PC-3 (cell line): ENCODE data around the gene SSR2. TPM values are rescaled to one million over a fixed set of nuclear protein-coding genes. Genes with fewer than 3 reads are reported as not detected.

Source experiments
- ATAC-seq: fragments of 200-7000 bp; cut with Tn5 transposase; 2 replicates; pipeline ENCODE4 v1.9.1; 2020; ENCODE audit warnings: mild to moderate bottlenecking, moderate library complexity
- BruUV-seq: library from RNA; stranded (reverse); fragments of 400-500 nt; replicated peaks from 2 replicates; lab custom pipeline; 2021; lab: Mats Ljungman, UMichigan
- CTCF ChIA-PET: fragments of 300-600 bp; sonication (Branson Sonifier 250); formaldehyde crosslinking; loops from one replicate; lab custom pipeline; 2022; ENCODE audit warnings: antibody characterized with exemption; lab: Charles Lee
- POLR2A ChIA-PET: fragments of 300-600 bp; sonication (Branson Sonifier 250); formaldehyde crosslinking; loops from one replicate; lab custom pipeline; 2022; ENCODE audit warnings: antibody characterized with exemption; ENCODE audit not compliant: unreplicated experiment; lab: Charles Lee
- DNase-seq: peaks from one replicate; pipeline ENCODE4 v3.0.0-alpha.2; 2015
- H2AFZ ChIP-seq: fragments of 300-600 bp; sonication (generic); 2 replicates; pipeline ENCODE4 v1.6.0; 2016; ENCODE audit warnings: antibody characterized with exemption, low read length
- H3F3A ChIP-seq: fragments of 300-600 bp; sonication (generic); one replicate; pipeline ENCODE4 v1.6.0; 2017; ENCODE audit warnings: antibody characterized with exemption, low read length, control low read depth, mild to moderate bottlenecking; ENCODE audit not compliant: unreplicated experiment
- H3K27ac ChIP-seq: fragments of 300-600 bp; sonication (generic); 2 replicates; pipeline ENCODE4 v1.5.1; 2016; ENCODE audit warnings: mild to moderate bottlenecking, low read length
- H3K27me3 ChIP-seq: fragments of 300-600 bp; sonication (generic); 2 replicates; pipeline ENCODE4 v1.6.1; 2016; ENCODE audit warnings: low read length, mixed read lengths
- H3K36me3 ChIP-seq: fragments of 300-600 bp; sonication (generic); 2 replicates; pipeline ENCODE4 v1.6.1; 2016; ENCODE audit warnings: low read depth, mixed run types, low read length, mixed read lengths
- H3K4me1 ChIP-seq: fragments of 300-600 bp; sonication (generic); 2 replicates; pipeline ENCODE4 v1.5.1; 2016; ENCODE audit warnings: low read length; ENCODE audit not compliant: insufficient read depth
- H3K4me2 ChIP-seq: fragments of 300-600 bp; sonication (generic); 2 replicates; pipeline ENCODE4 v1.6.0; 2016; ENCODE audit warnings: low read length
- H3K4me3 ChIP-seq: fragments of 300-600 bp; sonication (generic); 2 replicates; pipeline ENCODE4 v1.5.1; 2016; ENCODE audit warnings: mild to moderate bottlenecking, low read length, mixed read lengths
- H3K79me2 ChIP-seq: fragments of 300-600 bp; sonication (generic); 2 replicates; pipeline ENCODE4 v1.6.1; 2017; ENCODE audit warnings: low read length, mixed read lengths
- H3K9ac ChIP-seq: fragments of 300-600 bp; sonication (generic); 2 replicates; pipeline ENCODE4 v1.6.0; 2016; ENCODE audit warnings: mild to moderate bottlenecking, low read length
- H3K9me2 ChIP-seq: fragments of 300-600 bp; sonication (generic); replicated peaks from 2 replicates; pipeline ENCODE4 v1.6.1; 2016; ENCODE audit warnings: mixed run types, low read length, mixed read lengths
- H3K9me3 ChIP-seq: fragments of 300-600 bp; sonication (generic); 2 replicates; pipeline ENCODE4 v1.6.1; 2016; ENCODE audit warnings: low read length, mixed read lengths
- H4K20me1 ChIP-seq: fragments of 300-600 bp; sonication (generic); 2 replicates; pipeline ENCODE4 v1.6.1; 2016; ENCODE audit warnings: low read length, mixed read lengths
- CTCF ChIP-seq: fragments of 300-600 bp; sonication (generic); conservative IDR thresholded peaks from 2 replicates; pipeline ENCODE4 v1.5.1; 2017; ENCODE audit warnings: antibody characterized with exemption, low read depth, mild to moderate bottlenecking, low read length
- EZH2 ChIP-seq: fragments of 300-600 bp; sonication (generic); IDR thresholded peaks from one replicate; pipeline ENCODE4 v1.6.1; 2017; ENCODE audit warnings: antibody characterized with exemption, mild to moderate bottlenecking, low read length; ENCODE audit not compliant: unreplicated experiment
- EZH2phosphoT487 ChIP-seq: fragments of 300-600 bp; sonication (generic); IDR thresholded peaks from 2 replicates; pipeline ENCODE4 v1.6.1; 2018; ENCODE audit warnings: mild to moderate bottlenecking, antibody characterized with exemption, low read length, borderline replicate concordance
- intact Hi-C: fragments of 100-400 bp; cut with micrococcal nuclease; formaldehyde crosslinking; loops from 2 replicates; pipeline ENCODE4 v1.9.0; 2023
- total RNA-seq: library from RNA; depleted of rRNA; stranded (reverse); fragments of >200 nt; gene quantifications from 2 replicates; pipeline ENCODE4 v1.2.3, GENCODE V29; 2014

SSR2 gene
- total RNA-seq, 1 experiment from 2014 or later, result 293 TPM

GRCh38 chr1:155970531-155971167 lies 50.1 kb downstream of the SSR2 start:
- H3K27ac ChIP-seq, result no peak overlapping the region
- H3K4me2 ChIP-seq, result no peak overlapping the region
- H3K79me2 ChIP-seq, result peaks cover 77% of the 10 kb centered on the region
- H3K9me3 ChIP-seq, result no peaks in the 10 kb centered on the region
- no peak overlapping the region for H2AFZ ChIP-seq
- peaks cover 32% of the 10 kb centered on the region for H3K36me3 ChIP-seq
- no peak for DNase-seq
- BruUV-seq, result no TSS peak
- TF ChIP-seq CTCF, result no peak
- no peak for TF ChIP-seq EZH2phosphoT487
- TF ChIP-seq EZH2, result no peak
- CTCF ChIA-PET, result no interaction called here
- H3K9me2 ChIP-seq, result no peaks in the 10 kb centered on the region
- no peak overlapping the region for H3K4me3 ChIP-seq
- POLR2A ChIA-PET, result no interaction called here
- peak; percentile 47; the same call in 1 of the 2 replicates for ATAC-seq
- no peak overlapping the region for H3K9ac ChIP-seq
- H3F3A ChIP-seq, result no peaks in the 10 kb centered on the region
- peaks cover 26% of the 10 kb centered on the region for H3K4me1 ChIP-seq
- intact Hi-C loops, result no loop called here
- H4K20me1 ChIP-seq, result peaks cover 20% of the 10 kb centered on the region
- H3K27me3 ChIP-seq, result no peaks in the 10 kb centered on the region

DNA sequence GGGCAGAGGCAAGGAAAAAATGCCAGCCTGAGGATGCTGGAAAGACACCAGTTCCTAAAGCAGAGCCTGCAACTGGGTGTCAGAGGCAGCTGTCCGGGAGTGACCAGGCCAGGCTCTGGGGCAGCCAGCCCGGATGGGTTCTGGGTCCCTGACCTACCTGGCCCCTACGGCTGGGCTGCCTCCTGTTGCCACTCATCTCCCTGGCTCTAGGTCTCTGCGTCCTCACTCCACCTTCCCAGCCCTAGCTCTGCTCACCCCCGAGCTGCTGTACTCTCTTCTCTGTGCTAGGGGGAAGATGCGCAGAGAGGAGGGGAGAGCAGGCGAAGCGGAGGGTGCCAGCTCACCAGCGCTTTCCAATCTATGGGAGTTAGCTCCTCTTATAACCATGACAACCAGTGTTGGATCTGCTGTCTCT lies 51.4 kb downstream of the SSR2 start:
- Histone ChIP-seq H2AFZ (no peak overlapping the region), H3F3A (no peaks in the 10 kb centered on the region), H3K9ac (no peak overlapping the region), H3K27me3 (no peaks in the 10 kb centered on the region), H3K27ac (no peak overlapping the region), H3K4me3 (no peak overlapping the region), H3K4me1 (peaks cover 13% of the 10 kb centered on the region; the same call in 1 of the 2 replicates), H3K4me2 (no peak overlapping the region), H3K9me3 (no peaks in the 10 kb centered on the region), H3K36me3 (peaks cover 41% of the 10 kb centered on the region), H3K9me2 (no peaks in the 10 kb centered on the region), H4K20me1 (peaks cover 8% of the 10 kb centered on the region), H3K79me2 (peaks cover 64% of the 10 kb centered on the region)
- intact Hi-C loops, result no loop called here
- TF ChIP-seq EZH2 (no peak), EZH2phosphoT487 (no peak), CTCF (no peak)
- ATAC-seq (no peak), DNase-seq (no peak)
- ChIA-PET POLR2A (no interaction called here), CTCF (no interaction called here)
- no TSS peak for BruUV-seq

- Histone ChIP-seq H2AFZ (no peak overlapping the region), H3K9me3 (no peaks in the 10 kb centered on the region), H3K27ac (no peak overlapping the region), H3F3A (no peaks in the 10 kb centered on the region), H3K9ac (no peak overlapping the region), H3K79me2 (peaks cover 57% of the 10 kb centered on the region), H3K9me2 (no peaks in the 10 kb centered on the region), H3K4me3 (no peak overlapping the region), H4K20me1 (peaks cover 3% of the 10 kb centered on the region; the same call in 1 of the 2 replicates), H3K27me3 (no peaks in the 10 kb centered on the region), H3K36me3 (peaks cover 44% of the 10 kb centered on the region), H3K4me1 (peaks cover 12% of the 10 kb centered on the region; the same call in 1 of the 2 replicates), H3K4me2 (no peak overlapping the region)
- no peak for TF ChIP-seq EZH2
- TF ChIP-seq CTCF, result no peak
- no peak for TF ChIP-seq EZH2phosphoT487
- DNase-seq, result no peak
- ChIA-PET CTCF (no interaction called here), POLR2A (no interaction called here)
- BruUV-seq, result no TSS peak
- intact Hi-C loops, result no loop called here
- no peak for ATAC-seq
Observed at GRCh38 chr1:155968670-155969069, 52.1 kb downstream of the SSR2 start.
